ENCODE data around the gene POU2F1.

POU2F1 gene

GRCh38 chr1:167266965-167267364 is 46.3 kb downstream of the POU2F1 start:
- TF ChIP-seq EZH2 (optimal IDR thresholded peaks at IDR 0.05; ENCODE audit: low read depth, low read length) (no peak), CTCF (IDR thresholded peaks at IDR 0.05; ENCODE audit: low read length) (no peak), EZH2phosphoT487 (IDR thresholded peaks at IDR 0.05; ENCODE audit: low read length) (no peak)
- no peak overlapping the region for H2AFZ ChIP-seq (ENCODE audit: low read length)
- H3F3A ChIP-seq (ENCODE audit: insufficient read depth, low read length) = 0 out of 2 replicates have a peak, but pooled peaks cover 2% of the 10 kb centered on the region
- H3K9me3 ChIP-seq (replicated peaks; ENCODE audit: insufficient read depth, low read length) = no peaks in the 10 kb centered on the region
- H3K36me3 ChIP-seq (replicated peaks; ENCODE audit: insufficient read depth, low read length) = no peaks in the 10 kb centered on the region
- H4K20me1 ChIP-seq (ENCODE audit: insufficient read depth, low read length) = no peaks in the 10 kb centered on the region
- no peak overlapping the region for H3K4me3 ChIP-seq (ENCODE audit: low read length)
- H3K9me2 ChIP-seq (replicated peaks; ENCODE audit: insufficient read depth, low read length) = no peaks in the 10 kb centered on the region
- no peak for DNase-seq
- peaks cover 57% of the 10 kb centered on the region for H3K79me2 ChIP-seq (ENCODE audit: low read length)
- H3K9ac ChIP-seq (ENCODE audit: low read length) = no peak overlapping the region
- no peaks in the 10 kb centered on the region for H3K27me3 ChIP-seq (replicated peaks; ENCODE audit: insufficient read depth, low read length)
- peaks cover 27% of the 10 kb centered on the region for H3K4me1 ChIP-seq (ENCODE audit: low read length)
- no peak overlapping the region for H3K4me2 ChIP-seq (ENCODE audit: low read depth, low read length)
- H3K27ac ChIP-seq (ENCODE audit: low read length) = no peak overlapping the region

GRCh38 chr1:167268347-167268787 is 47.7 kb downstream of the POU2F1 start:
- Histone ChIP-seq H3K4me1 (ENCODE audit: low read length) (peaks cover 16% of the 10 kb centered on the region), H3K9ac (ENCODE audit: low read length) (no peak overlapping the region), H3K27ac (ENCODE audit: low read length) (no peak overlapping the region), H3K79me2 (ENCODE audit: low read length) (peaks cover 56% of the 10 kb centered on the region), H3K36me3 (replicated peaks; ENCODE audit: insufficient read depth, low read length) (no peaks in the 10 kb centered on the region), H3K9me3 (replicated peaks; ENCODE audit: insufficient read depth, low read length) (no peaks in the 10 kb centered on the region), H3K4me3 (ENCODE audit: low read length) (no peak overlapping the region), H3F3A (ENCODE audit: insufficient read depth, low read length) (0 out of 2 replicates have a peak, but pooled peaks cover 2% of the 10 kb centered on the region), H4K20me1 (ENCODE audit: insufficient read depth, low read length) (no peaks in the 10 kb centered on the region), H3K9me2 (replicated peaks; ENCODE audit: insufficient read depth, low read length) (no peaks in the 10 kb centered on the region), H3K4me2 (ENCODE audit: low read depth, low read length) (no peak overlapping the region), H3K27me3 (replicated peaks; ENCODE audit: insufficient read depth, low read length) (no peaks in the 10 kb centered on the region), H2AFZ (ENCODE audit: low read length) (no peak overlapping the region)
- TF ChIP-seq EZH2phosphoT487 (IDR thresholded peaks at IDR 0.05; ENCODE audit: low read length) (no peak), EZH2 (optimal IDR thresholded peaks at IDR 0.05; ENCODE audit: low read depth, low read length) (no peak), CTCF (IDR thresholded peaks at IDR 0.05; ENCODE audit: low read length) (no peak)
- DNase-seq = no peak

GRCh38 chr1:167270349-167271092 is 49.8 kb downstream of the POU2F1 start:
- no peak overlapping the region for H2AFZ ChIP-seq (ENCODE audit: low read length)
- DNase-seq = no peak
- TF ChIP-seq EZH2phosphoT487 (IDR thresholded peaks at IDR 0.05; ENCODE audit: low read length) (no peak), EZH2 (optimal IDR thresholded peaks at IDR 0.05; ENCODE audit: low read depth, low read length) (no peak), CTCF (IDR thresholded peaks at IDR 0.05; ENCODE audit: low read length) (no peak)
- H3K79me2 ChIP-seq (ENCODE audit: low read length) = peaks cover 61% of the 10 kb centered on the region
- H3K4me3 ChIP-seq (ENCODE audit: low read length) = no peak overlapping the region
- H3K9ac ChIP-seq (ENCODE audit: low read length) = no peak overlapping the region
- H3F3A ChIP-seq (ENCODE audit: insufficient read depth, low read length) = 0 out of 2 replicates have a peak, but pooled peaks cover 2% of the 10 kb centered on the region
- no peak overlapping the region for H3K27ac ChIP-seq (ENCODE audit: low read length)
- no peaks in the 10 kb centered on the region for H3K36me3 ChIP-seq (replicated peaks; ENCODE audit: insufficient read depth, low read length)
- 0 out of 2 replicates have a peak, but pooled peaks cover 5% of the 10 kb centered on the region for H3K4me1 ChIP-seq (ENCODE audit: low read length)
- no peaks in the 10 kb centered on the region for H3K9me3 ChIP-seq (replicated peaks; ENCODE audit: insufficient read depth, low read length)
- H3K4me2 ChIP-seq (ENCODE audit: low read depth, low read length) = no peak overlapping the region
- H4K20me1 ChIP-seq (ENCODE audit: insufficient read depth, low read length) = no peaks in the 10 kb centered on the region
- no peaks in the 10 kb centered on the region for H3K9me2 ChIP-seq (replicated peaks; ENCODE audit: insufficient read depth, low read length)
- no peaks in the 10 kb centered on the region for H3K27me3 ChIP-seq (replicated peaks; ENCODE audit: insufficient read depth, low read length)
